ENCODE data around the gene CARNS1. TPM values are rescaled to one million over a fixed set of nuclear protein-coding genes. Genes with fewer than 3 reads are reported as not detected.
A peak's percentile ranks its signal among the peaks of the same experiment; 100 is the strongest.

Gene CARNS1
- total and polyA plus RNA-seq, 2 of the 8 experiments (the other 6 are each of a cell fraction or from before 2014, with no cell fraction given), result 0.82 to 1.1 TPM

DNA sequence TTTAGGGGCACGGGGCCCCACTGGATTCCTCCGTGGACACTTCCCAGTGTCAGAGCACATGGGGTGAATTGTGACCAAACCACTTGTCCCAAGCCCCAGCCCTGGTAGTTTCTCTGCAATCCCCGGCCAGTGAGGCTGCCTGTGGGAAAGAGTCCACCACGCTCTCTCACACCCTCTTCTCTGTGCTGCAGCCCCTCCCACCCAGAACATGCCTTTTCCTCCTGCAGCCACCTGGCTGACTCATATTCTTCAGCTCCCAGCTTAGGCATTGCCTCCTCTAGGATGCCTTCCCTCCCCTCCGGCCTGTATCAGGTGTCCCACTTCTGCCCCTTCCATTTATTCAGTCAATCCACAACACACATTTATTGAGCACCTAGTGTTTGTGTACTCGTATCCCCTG, 7.4 kb downstream of the CARNS1 start:
- 80% methylated on average over 6 of the region's 6 CpGs; no CpG with 5 or more reads in 1 of the 2 experiments for WGBS, 2 experiments (ENCODE audit: extremely low coverage in 1 of 2, insufficient coverage in 1 of 2, insufficient read length in 1 of 2, insufficient replicate concordance in 2 of 2, low coverage in 1 of 2, low lambda C conversion rate in 2 of 2, missing lambda C conversion rate in 1 of 2)
- POLR2A ChIA-PET (ENCODE audit: partially characterized antibody), result interaction anchor here (0.7 to 10.2 kb wide), 4 partner anchors 13 to 42 kb away, joined by 3 to 104 read pairs (median 4); partner anchors contain the start of genes PPP1CA and PTPRCAP

More for the DNA sequence above, 7.4 kb downstream of the CARNS1 start:
- peaks cover 0 to 8% (median 5%) of the 10 kb centered on the region in 4 experiments; a peak in 4 of 7 replicates for H3K27me3 ChIP-seq (replicated peaks in 1 of 4; ENCODE audit: control insufficient read depth in 3 of 4, extremely low read depth in 1 of 4, insufficient read depth in 3 of 4, low read length in 3 of 4)
- no peak overlapping the region for H3K4me2 ChIP-seq (ENCODE audit: insufficient read depth in 1 of 2, low read depth in 2 of 2, low read length in 2 of 2)
- peaks cover 0 to 3% of the 10 kb centered on the region in 2 experiments for H4K20me1 ChIP-seq (replicated peaks in 1 of 2; ENCODE audit: control insufficient read depth in 1 of 2, insufficient read depth in 2 of 2, low read length in 2 of 2)
- no peak overlapping the region for H2BK20ac ChIP-seq (ENCODE audit: low read length)
- H4K8ac ChIP-seq (ENCODE audit: extremely low read depth, insufficient read depth, low read length), result no peak overlapping the region
- H2BK15ac ChIP-seq (ENCODE audit: low read length), result no peak overlapping the region
- H3K18ac ChIP-seq (ENCODE audit: extremely low read depth, low read length), result no peak overlapping the region
- H2AK5ac ChIP-seq (ENCODE audit: low read depth, low read length), result no peak overlapping the region
- no peak overlapping the region for H2AFZ ChIP-seq (ENCODE audit: low read length)
- CTCF ChIA-PET (ENCODE audit: partially characterized antibody), result interaction anchor here (1.1 to 1.5 kb wide), 4 partner anchors 21 to 106 kb away, joined by 3 to 5 read pairs (median 3); partner anchors contain the start of gene PPP1CA
- H2BK12ac ChIP-seq (ENCODE audit: low read depth, low read length), result no peak overlapping the region
- H3K79me1 ChIP-seq (ENCODE audit: low read depth, low read length), result no peaks in the 10 kb centered on the region
- no peak overlapping the region for H3K23ac ChIP-seq (ENCODE audit: insufficient read length)
- DNase-seq (ENCODE audit: low read depth in 1 of 2, low spot score in 2 of 2) (no peak), FAIRE-seq (no peak)
- no peak overlapping the region for H3K4me3 ChIP-seq (ENCODE audit: extremely low read depth in 1 of 4, insufficient read depth in 2 of 4, low read depth in 3 of 4, low read length in 4 of 4)
- no peak overlapping the region for H3K9ac ChIP-seq (replicated peaks in 1 of 4; ENCODE audit: extremely low read depth in 1 of 4, low read depth in 3 of 4, low read length in 3 of 4)
- peak overlapping the region; percentile 12 for H4K91ac ChIP-seq (replicated peaks; ENCODE audit: insufficient read length, low read length)
- TF ChIP-seq RXRA (IDR thresholded peaks at IDR 0.05; ENCODE audit: insufficient read depth, low read depth, low read length), result no peak
- no peak for TF ChIP-seq SIN3A (conservative IDR thresholded peaks at IDR 0.05 in 1 of 2, IDR thresholded peaks at IDR 0.05 in 1 of 2; ENCODE audit: low read depth in 1 of 2, low read length in 2 of 2)
- TF ChIP-seq SIX5 (IDR thresholded peaks at IDR 0.05; ENCODE audit: low read depth, low read length), result no peak
- TF ChIP-seq JUND (IDR thresholded peaks at IDR 0.05; ENCODE audit: low read length), result no peak
- H2BK120ac ChIP-seq (replicated peaks; ENCODE audit: low read depth, low read length), result no peak overlapping the region
- no peak overlapping the region for H3K14ac ChIP-seq (ENCODE audit: insufficient read length)
- no peak overlapping the region for H4K5ac ChIP-seq (ENCODE audit: insufficient read length, low read depth, low read length)
- peaks cover 12% of the 10 kb centered on the region; the same call in 1 of the 2 replicates for H3K23me2 ChIP-seq (ENCODE audit: low read depth, low read length)
- H3K56ac ChIP-seq (replicated peaks; ENCODE audit: insufficient read length, low read depth, low read length), result no peak overlapping the region
- no peaks in the 10 kb centered on the region for H3K79me2 ChIP-seq (ENCODE audit: control insufficient read depth in 1 of 2, insufficient read depth in 2 of 2, low read length in 2 of 2)
- no peak overlapping the region for H2BK5ac ChIP-seq (ENCODE audit: low read depth, low read length)
- no peak overlapping the region for H3K4ac ChIP-seq (replicated peaks; ENCODE audit: insufficient read length, low read depth, low read length)
- H3K27ac ChIP-seq (ENCODE audit: low read depth, low read length), result no peak overlapping the region
- H3K9me3 ChIP-seq (ENCODE audit: insufficient read depth in 2 of 2, low read depth in 1 of 2, low read length in 1 of 2), result no peaks in the 10 kb centered on the region
- no peaks in the 10 kb centered on the region for H3K36me3 ChIP-seq (ENCODE audit: control insufficient read depth in 2 of 4, insufficient read depth in 4 of 4, low read length in 3 of 4)
- H3K4me1 ChIP-seq (replicated peaks in 1 of 4; ENCODE audit: control insufficient read depth in 3 of 4, insufficient read depth in 4 of 4, low read length in 3 of 4), result peaks cover 0 to 8% (median 5%) of the 10 kb centered on the region in 4 experiments; a peak in 4 of 7 replicates
